Uterus (tissue), 2 donors: Measurements from ENCODE around the gene ITIH5.

Experiments used
- POLR2A ChIP-seq, 2 donors: fragments of 450-650 bp; IDR thresholded peaks; one replicate each; pipeline ENCODE4 v1.6.1; 2016; ENCODE audit warnings: antibody characterized with exemption in 2 of 2, mild to moderate bottlenecking in 1 of 2, moderate library complexity in 1 of 2
- TF ChIP-seq, protein P1 (sequence below), 4 experiments: fragments of 200-600 bp in 2 of 4; fragments of 450-650 bp in 2 of 4; sonication (generic) in 2 of 4; IDR thresholded peaks; one replicate each; pipeline ENCODE4 v1.5.1; 2016 to 2019; ENCODE audit warnings: antibody characterized with exemption in 4 of 4, mild to moderate bottlenecking in 2 of 4, moderate library complexity in 1 of 4

DNA sequence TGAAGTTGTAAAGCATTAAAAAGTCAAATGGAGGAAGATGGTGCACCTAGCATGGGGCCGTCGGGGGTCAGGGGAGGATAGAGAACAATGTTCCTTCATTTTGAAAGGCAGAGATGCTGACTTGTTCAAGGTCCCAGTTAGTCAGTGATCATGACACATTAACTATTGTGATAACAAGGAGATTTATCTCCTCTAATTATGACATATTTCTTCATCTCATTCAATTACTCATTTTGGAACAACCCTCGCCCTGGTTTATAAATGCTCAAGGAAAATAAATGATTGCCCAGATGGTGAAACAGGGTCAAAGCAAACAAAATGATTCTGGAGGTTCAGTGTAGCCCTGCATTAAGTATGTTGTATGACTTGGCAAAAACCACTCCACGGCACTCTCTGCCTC lies 106.2 kb downstream of the ITIH5 start:
- TF ChIP-seq, protein P1, sequence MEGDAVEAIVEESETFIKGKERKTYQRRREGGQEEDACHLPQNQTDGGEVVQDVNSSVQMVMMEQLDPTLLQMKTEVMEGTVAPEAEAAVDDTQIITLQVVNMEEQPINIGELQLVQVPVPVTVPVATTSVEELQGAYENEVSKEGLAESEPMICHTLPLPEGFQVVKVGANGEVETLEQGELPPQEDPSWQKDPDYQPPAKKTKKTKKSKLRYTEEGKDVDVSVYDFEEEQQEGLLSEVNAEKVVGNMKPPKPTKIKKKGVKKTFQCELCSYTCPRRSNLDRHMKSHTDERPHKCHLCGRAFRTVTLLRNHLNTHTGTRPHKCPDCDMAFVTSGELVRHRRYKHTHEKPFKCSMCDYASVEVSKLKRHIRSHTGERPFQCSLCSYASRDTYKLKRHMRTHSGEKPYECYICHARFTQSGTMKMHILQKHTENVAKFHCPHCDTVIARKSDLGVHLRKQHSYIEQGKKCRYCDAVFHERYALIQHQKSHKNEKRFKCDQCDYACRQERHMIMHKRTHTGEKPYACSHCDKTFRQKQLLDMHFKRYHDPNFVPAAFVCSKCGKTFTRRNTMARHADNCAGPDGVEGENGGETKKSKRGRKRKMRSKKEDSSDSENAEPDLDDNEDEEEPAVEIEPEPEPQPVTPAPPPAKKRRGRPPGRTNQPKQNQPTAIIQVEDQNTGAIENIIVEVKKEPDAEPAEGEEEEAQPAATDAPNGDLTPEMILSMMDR (IDR thresholded peaks at IDR 0.05): no peak
- TF ChIP-seq POLR2A (IDR thresholded peaks at IDR 0.05): no peak
